HG03135 (cell line): ENCODE measurements around the gene CRTC2.

Source experiments
- ATAC-seq: cut with Tn5 transposase; IDR thresholded peaks from one replicate; pipeline ENCODE4 v1.9.1; 2021; ENCODE audit warnings: mild to moderate bottlenecking, moderate library complexity; ENCODE audit not compliant: unreplicated experiment

The CRTC2 gene

DNA sequence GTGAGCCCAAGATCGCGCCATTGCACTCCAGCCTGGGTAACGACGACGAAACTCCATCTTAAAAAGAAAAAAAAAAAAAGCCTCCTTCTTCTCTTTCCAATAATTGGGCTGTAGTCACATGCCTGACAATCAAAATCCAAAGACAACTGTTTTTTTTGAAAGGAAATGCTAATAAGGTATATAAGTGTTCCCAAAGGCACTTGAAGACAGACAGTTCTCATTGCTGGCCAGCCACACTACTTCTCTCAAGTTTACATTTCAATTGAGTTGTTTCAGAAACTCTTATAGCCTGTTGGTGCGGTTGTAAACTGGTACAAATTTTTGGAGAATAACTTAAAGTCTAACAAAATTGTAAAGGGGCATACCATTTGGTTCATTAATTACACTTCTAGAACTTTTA lies 58.9 kb downstream of the CRTC2 start:
- no peak for ATAC-seq
